H1 (cell line): ENCODE data around the gene SLC1A5. TPM values are rescaled to one million over a fixed set of nuclear protein-coding genes. Genes with fewer than 3 reads are reported as not detected.

ENCODE experiments used
- CTCF ChIA-PET: fragments of 300-600 bp; sonication (Branson Sonifier 250); formaldehyde crosslinking; loops from one replicate; lab custom pipeline; 2021; ENCODE audit not compliant: partially characterized antibody; lab: Charles Lee
- POLR2A ChIA-PET: fragments of 300-600 bp; sonication (Branson Sonifier 250); formaldehyde crosslinking; loops from one replicate; lab custom pipeline; 2021; ENCODE audit warnings: inconsistent platforms; ENCODE audit not compliant: partially characterized antibody; lab: Charles Lee
- DNase-seq, 2 experiments: peaks; one replicate each; pipeline versions ENCODE4 v3.0.0 to v3.0.0-alpha.2; 2010 to 2022; ENCODE audit warnings: low spot score in 2 of 2, low read depth in 1 of 2, mixed read lengths in 1 of 2
- FAIRE-seq: peaks from 2 replicates; lab custom pipeline; 2011; peaks lifted over from hg19 to GRCh38; lab: Jason Lieb, UNC
- H2AFZ ChIP-seq: 2 replicates; pipeline ENCODE4 v1.8.1; 2012; ENCODE audit warnings: low read length, inconsistent platforms
- H2AK5ac ChIP-seq: 2 replicates; pipeline ENCODE4 v1.6.1; 2013; ENCODE audit warnings: low read depth, low read length
- H2BK120ac ChIP-seq: replicated peaks from 2 replicates; pipeline ENCODE3; 2013; ENCODE audit warnings: low read depth, low read length, inconsistent platforms
- H2BK12ac ChIP-seq: 2 replicates; pipeline ENCODE4 v1.6.1; 2013; ENCODE audit warnings: low read depth, low read length
- H2BK15ac ChIP-seq: 2 replicates; pipeline ENCODE4 v1.6.1; 2013; ENCODE audit warnings: low read length
- H2BK20ac ChIP-seq: 2 replicates; pipeline ENCODE4 v1.6.1; 2013; ENCODE audit warnings: low read length
- H2BK5ac ChIP-seq: 2 replicates; pipeline ENCODE4 v1.6.1; 2013; ENCODE audit warnings: low read depth, low read length
- H3K14ac ChIP-seq: 2 replicates; pipeline ENCODE4 v1.6.1; 2013; ENCODE audit warnings: inconsistent platforms; ENCODE audit not compliant: insufficient read length
- H3K18ac ChIP-seq: 2 replicates; pipeline ENCODE4 v1.6.1; 2013; ENCODE audit warnings: low read length; ENCODE audit errors: extremely low read depth
- H3K23ac ChIP-seq: 2 replicates; pipeline ENCODE4 v1.6.1; 2013; ENCODE audit warnings: inconsistent platforms; ENCODE audit not compliant: insufficient read length
- H3K23me2 ChIP-seq: 2 replicates; pipeline ENCODE4 v1.6.1; 2013; ENCODE audit warnings: low read depth, low read length
- H3K27ac ChIP-seq: 2 replicates; pipeline ENCODE4 v1.6.1; 2011; ENCODE audit warnings: low read depth, low read length, inconsistent platforms
- H3K27me3 ChIP-seq, 4 experiments: replicated peaks in 1 of 4; 1 replicate in 1 of 4; 2 replicates in 3 of 4; pipeline versions ENCODE4 v1.6.1 to v1.8.1; 2011 to 2013; ENCODE audit warnings: low read length in 3 of 4, mild to moderate bottlenecking in 3 of 4, inconsistent platforms in 2 of 4, mixed read lengths in 2 of 4, moderate library complexity in 1 of 4; ENCODE audit not compliant: control insufficient read depth in 3 of 4, insufficient read depth in 3 of 4; ENCODE audit errors: extremely low read depth in 1 of 4
- H3K36me3 ChIP-seq, 4 experiments: 2 replicates each; pipeline versions ENCODE4 v1.6.1 to v1.8.1; 2011 to 2013; ENCODE audit warnings: mild to moderate bottlenecking in 4 of 4, low read length in 3 of 4, moderate library complexity in 2 of 4, control low read depth in 1 of 4, inconsistent platforms in 1 of 4; ENCODE audit not compliant: insufficient read depth in 4 of 4, control insufficient read depth in 2 of 4
- H3K4ac ChIP-seq: replicated peaks from 2 replicates; pipeline ENCODE3; 2013; ENCODE audit warnings: low read length, low read depth, mixed read lengths, inconsistent platforms; ENCODE audit not compliant: insufficient read length
- H3K4me1 ChIP-seq, 4 experiments: replicated peaks in 1 of 4; 1 replicate in 1 of 4; 2 replicates in 3 of 4; pipeline versions ENCODE4 v1.6.1 to v1.8.1; 2011 to 2013; ENCODE audit warnings: low read length in 3 of 4, inconsistent platforms in 2 of 4, mixed read lengths in 1 of 4; ENCODE audit not compliant: insufficient read depth in 4 of 4, control insufficient read depth in 3 of 4
- H3K4me2 ChIP-seq, 2 experiments: 2 replicates each; pipeline versions ENCODE4 v1.6.1 to v1.8.1; 2011 to 2013; ENCODE audit warnings: low read depth in 2 of 2, low read length in 2 of 2, control low read depth in 1 of 2, inconsistent platforms in 1 of 2, mild to moderate bottlenecking in 1 of 2; ENCODE audit not compliant: insufficient read depth in 1 of 2
- H3K4me3 ChIP-seq, 4 experiments: fragments of 200-600, 300-600 bp in 1 of 4; sonication (generic), shearing (Covaris generic), sonication (Bioruptor Twin) in 1 of 4; 2 replicates each; pipeline versions ENCODE4 v1.5.1 to v1.8.1; 2011 to 2016; ENCODE audit warnings: low read length in 4 of 4, low read depth in 3 of 4, control low read depth in 2 of 4, inconsistent platforms in 2 of 4, mild to moderate bottlenecking in 2 of 4, mixed read lengths in 1 of 4, moderate library complexity in 1 of 4; ENCODE audit not compliant: insufficient read depth in 2 of 4; ENCODE audit errors: extremely low read depth in 1 of 4
- H3K56ac ChIP-seq: replicated peaks from 2 replicates; pipeline ENCODE3; 2013; ENCODE audit warnings: low read depth, mild to moderate bottlenecking, mixed read lengths, low read length, inconsistent platforms; ENCODE audit not compliant: insufficient read length
- H3K79me1 ChIP-seq: 2 replicates; pipeline ENCODE4 v1.6.1; 2013; ENCODE audit warnings: low read depth, low read length, control low read depth
- H3K79me2 ChIP-seq, 2 experiments: 2 replicates each; pipeline versions ENCODE4 v1.6.1 to v1.8.1; 2012 to 2013; ENCODE audit warnings: low read length in 2 of 2, mild to moderate bottlenecking in 2 of 2, inconsistent platforms in 1 of 2; ENCODE audit not compliant: insufficient read depth in 2 of 2, control insufficient read depth in 1 of 2
- H3K9ac ChIP-seq, 4 experiments: replicated peaks in 1 of 4; 1 replicate in 1 of 4; 2 replicates in 3 of 4; pipeline versions ENCODE4 v1.6.1 to v1.8.1; 2011 to 2013; ENCODE audit warnings: low read depth in 3 of 4, low read length in 3 of 4, control low read depth in 2 of 4, mild to moderate bottlenecking in 2 of 4, moderate library complexity in 2 of 4, inconsistent platforms in 1 of 4; ENCODE audit errors: extremely low read depth in 1 of 4
- H3K9me3 ChIP-seq, 2 experiments: 2 replicates each; pipeline versions ENCODE4 v1.6.1 to v1.8.1; 2012 to 2013; ENCODE audit warnings: mild to moderate bottlenecking in 2 of 2, moderate library complexity in 2 of 2, control low read depth in 1 of 2, inconsistent platforms in 1 of 2, low read depth in 1 of 2, low read length in 1 of 2, mixed read lengths in 1 of 2; ENCODE audit not compliant: insufficient read depth in 2 of 2
- H4K20me1 ChIP-seq, 2 experiments: replicated peaks in 1 of 2; 2 replicates each; pipeline versions ENCODE3 to v1.8.1; 2011 to 2013; ENCODE audit warnings: inconsistent platforms in 2 of 2, low read length in 2 of 2, mild to moderate bottlenecking in 1 of 2; ENCODE audit not compliant: insufficient read depth in 2 of 2, control insufficient read depth in 1 of 2
- H4K5ac ChIP-seq: 2 replicates; pipeline ENCODE4 v1.6.1; 2013; ENCODE audit warnings: low read length, low read depth, mixed read lengths, inconsistent platforms; ENCODE audit not compliant: insufficient read length
- H4K8ac ChIP-seq: 2 replicates; pipeline ENCODE4 v1.8.0; 2013; ENCODE audit warnings: mild to moderate bottlenecking, moderate library complexity, low read length, inconsistent platforms; ENCODE audit not compliant: insufficient read depth; ENCODE audit errors: extremely low read depth
- H4K91ac ChIP-seq: replicated peaks from 2 replicates; pipeline ENCODE3; 2013; ENCODE audit warnings: low read length, mixed read lengths, inconsistent platforms; ENCODE audit not compliant: insufficient read length
- ASH2L ChIP-seq: fragments of 200-600, 300-600 bp; sonication (generic); IDR thresholded peaks from one replicate; pipeline ENCODE4 v1.7.1; 2017; ENCODE audit warnings: low read length
- EZH2 ChIP-seq: fragments of 200-600 bp; sonication (generic); IDR thresholded peaks from 2 replicates; pipeline ENCODE4 v1.7.1; 2012; ENCODE audit warnings: low read depth, mild to moderate bottlenecking, moderate library complexity, low read length, inconsistent platforms; ENCODE audit not compliant: severe bottlenecking
- GTF2F1 ChIP-seq: IDR thresholded peaks from 2 replicates; pipeline ENCODE4 v1.6.1; 2012; ENCODE audit warnings: low read depth, low read length, improper control_type of control experiment, borderline replicate concordance
- KDM1A ChIP-seq: fragments of 200-600, 300-600 bp; sonication (generic); IDR thresholded peaks from 2 replicates; pipeline ENCODE4 v1.7.1; 2016; ENCODE audit warnings: mild to moderate bottlenecking, low read length, borderline replicate concordance
- KDM4A ChIP-seq: IDR thresholded peaks from one replicate; pipeline ENCODE4 v1.7.1; 2012; ENCODE audit warnings: low read depth, mild to moderate bottlenecking, moderate library complexity, low read length, inconsistent platforms; ENCODE audit not compliant: severe bottlenecking
- NANOG ChIP-seq: IDR thresholded peaks from 2 replicates; pipeline ENCODE4 v1.6.1; 2011; ENCODE audit warnings: low read length, low read depth, mild to moderate bottlenecking, inconsistent platforms; ENCODE audit not compliant: insufficient read depth, poor library complexity, severe bottlenecking
- NRF1 ChIP-seq: IDR thresholded peaks from 2 replicates; pipeline ENCODE4 v1.6.1; 2011; ENCODE audit warnings: mild to moderate bottlenecking, low read depth, low read length, improper control_type of control experiment
- RBBP5 ChIP-seq: IDR thresholded peaks from 2 replicates; pipeline ENCODE4 v1.7.1; 2012; ENCODE audit warnings: low read depth, mild to moderate bottlenecking, inconsistent platforms, low read length, moderate library complexity, borderline replicate concordance
- RFX5 ChIP-seq: IDR thresholded peaks from 2 replicates; pipeline ENCODE4 v1.6.1; 2011; ENCODE audit warnings: low read depth, low read length, improper control_type of control experiment, borderline replicate concordance
- SAP30 ChIP-seq: fragments of 300-600 bp; sonication (generic); IDR thresholded peaks from 2 replicates; pipeline ENCODE4 v1.7.1; 2012; ENCODE audit warnings: low read length, moderate library complexity, mild to moderate bottlenecking, inconsistent platforms; ENCODE audit not compliant: insufficient read depth, insufficient replicate concordance
- SRF ChIP-seq: IDR thresholded peaks from 2 replicates; pipeline ENCODE4 v1.6.1; 2011; ENCODE audit warnings: mild to moderate bottlenecking, low read depth, low read length, moderate library complexity
- WGBS, 2 experiments: shearing (Covaris generic) in 1 of 2; methylation state at CpG; one replicate each; pipeline versions ENCODE4 v1.1.6 to v1.1.7; 2013 to 2015; ENCODE audit warnings: low lambda C conversion rate in 2 of 2, mixed read lengths in 2 of 2, inconsistent platforms in 1 of 2, low coverage in 1 of 2, missing lambda C conversion rate in 1 of 2; ENCODE audit not compliant: insufficient replicate concordance in 2 of 2, insufficient coverage in 1 of 2, insufficient read length in 1 of 2; ENCODE audit errors: extremely low coverage in 1 of 2, missing lambda C conversion rate in 1 of 2; 5-methylcytosine and 5-hydroxymethylcytosine counted together
- polyA plus RNA-seq, 7 experiments: library from polyadenylated mRNA; depleted of rRNA in 3 of 7; stranded (reverse) in 5 of 7; unstranded in 2 of 7; fragments of >200 nt in 5 of 7; fragments of 200-250 nt in 2 of 7; gene quantifications; 1 replicate in 5 of 7; 2 replicates in 1 of 7; 4 replicates in 1 of 7; pipeline versions ENCODE4 v1.2.1 to v1.2.3, GENCODE V29; 2011 to 2013; ENCODE audit warnings: missing spikeins in 2 of 7, mixed read lengths in 2 of 7
- total RNA-seq: library from RNA; stranded (reverse); fragmentation: NEBNext Ultra II Directional; extraction: Animal tissue kit (Norgen Biotek cat#: 25700); gene quantifications from 2 replicates; pipeline ENCODE4 v1.2.1, GENCODE V29; 2021

The SLC1A5 gene
- total and polyA plus RNA-seq, 2 of the 8 experiments (the other 6 are each of a cell fraction or from before 2014, with no cell fraction given) = 291 to 351 TPM

DNA sequence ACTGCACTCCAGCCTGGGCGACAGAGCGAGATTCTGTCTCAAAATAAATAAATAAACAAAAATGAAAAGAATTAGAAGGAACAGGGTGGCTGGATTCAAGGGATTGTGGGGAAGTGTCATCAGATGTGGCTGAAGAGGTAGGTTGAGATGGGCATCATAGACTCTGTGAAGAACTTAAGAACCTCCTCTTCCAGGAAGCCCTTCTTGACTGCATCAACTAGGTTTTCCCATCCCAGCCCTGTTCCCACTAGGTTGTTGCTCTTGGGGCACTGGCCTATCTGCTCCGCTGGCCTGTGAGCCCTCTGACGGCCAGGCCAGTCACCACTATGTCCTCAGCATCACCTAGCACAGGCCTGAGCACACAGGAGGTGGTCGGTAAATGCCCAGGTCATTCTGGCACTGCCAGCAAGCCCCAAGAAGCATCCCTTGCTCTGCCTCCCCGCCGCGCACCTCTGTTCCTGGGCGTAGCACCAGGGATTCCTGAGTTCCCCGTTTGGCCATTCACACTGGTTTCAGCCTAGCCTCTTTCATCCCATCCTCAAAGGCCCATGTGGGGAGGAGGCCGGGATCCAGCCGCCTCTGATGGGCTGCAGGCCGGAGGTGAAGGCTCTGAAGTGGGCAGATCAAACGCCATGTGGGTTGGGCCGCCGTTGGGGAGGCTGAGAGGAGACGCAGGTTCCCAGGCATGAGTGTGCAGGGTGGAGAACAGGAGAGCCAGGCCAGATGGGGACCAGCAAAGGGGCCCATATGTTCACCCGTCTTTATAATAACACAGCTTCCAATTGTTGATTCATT lies 27.6 kb upstream of the SLC1A5 start:
- Histone ChIP-seq H4K5ac (no peak overlapping the region), H3K27ac (no peak overlapping the region), H3K4me1 (peaks cover 0 to 4% (median 1%) of the 10 kb centered on the region in 4 experiments; a peak in 1 of 7 replicates), H2BK15ac (no peak overlapping the region), H2BK12ac (no peak overlapping the region), H3K79me1 (no peaks in the 10 kb centered on the region), H3K23me2 (no peaks in the 10 kb centered on the region; the same call in 1 of the 2 replicates), H3K56ac (no peak overlapping the region), H3K23ac (no peak overlapping the region), H2AK5ac (no peak overlapping the region), H3K4ac (no peak overlapping the region), H2BK5ac (no peak overlapping the region), H3K9me3 (no peaks in the 10 kb centered on the region), H3K79me2 (no peaks in the 10 kb centered on the region), H3K4me2 (no peak overlapping the region), H2BK120ac (no peak overlapping the region), H4K91ac (no peak overlapping the region), H3K18ac (no peak overlapping the region), H3K36me3 (no peaks in the 10 kb centered on the region), H3K14ac (no peak overlapping the region), H2BK20ac (no peak overlapping the region), H4K8ac (peak overlapping the region; percentile 53), H3K27me3 (no peaks in the 10 kb centered on the region), H2AFZ (no peak overlapping the region), H3K9ac (no peak overlapping the region), H4K20me1 (no peaks in the 10 kb centered on the region), H3K4me3 (no peak overlapping the region)
- FAIRE-seq (no peak), DNase-seq (no peak)
- ChIA-PET CTCF (interaction anchor here (0.7 to 1.7 kb wide), 4 partner anchors 10 to 64 kb away, joined by 3 to 4 read pairs (median 3); no protein-coding TSS in a partner anchor), POLR2A (interaction anchor here (0.6 to 1.4 kb wide), 5 partner anchors 11 to 47 kb away, joined by 3 to 4 read pairs (median 4); partner anchors contain the start of gene SLC1A5)
- 90% methylated on average over 17 of the region's 18 CpGs; no CpG with 5 or more reads in 1 of the 2 experiments for WGBS, 2 experiments
- TF ChIP-seq EZH2 (no peak), RFX5 (no peak), SAP30 (no peak), NRF1 (no peak), NANOG (no peak), RBBP5 (no peak), SRF (no peak), GTF2F1 (no peak), KDM1A (no peak), ASH2L (no peak), KDM4A (no peak)
